ENCODE data around the gene ALK.

ALK gene

DNA sequence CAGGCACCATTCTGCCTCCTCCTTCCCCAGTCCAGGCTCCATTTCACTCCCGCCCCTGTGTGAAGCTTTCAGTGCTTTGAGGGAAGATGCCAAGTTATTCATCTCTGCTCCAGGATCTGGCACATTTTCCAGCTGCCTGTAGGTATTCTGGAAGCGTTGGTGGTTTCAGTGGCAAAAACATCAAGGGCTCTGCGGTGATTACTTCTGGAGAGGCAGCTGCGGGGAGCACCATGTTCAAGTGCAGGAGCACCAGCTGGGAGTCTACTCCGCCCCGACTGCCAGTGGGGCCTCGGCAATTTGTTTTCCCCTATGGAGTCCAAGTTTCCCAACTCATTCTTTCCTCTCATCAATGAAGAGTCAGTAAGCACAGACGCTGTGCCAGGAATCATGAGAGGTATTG is 594.5 kb downstream of the ALK start:
- TF ChIP-seq, protein P1, sequence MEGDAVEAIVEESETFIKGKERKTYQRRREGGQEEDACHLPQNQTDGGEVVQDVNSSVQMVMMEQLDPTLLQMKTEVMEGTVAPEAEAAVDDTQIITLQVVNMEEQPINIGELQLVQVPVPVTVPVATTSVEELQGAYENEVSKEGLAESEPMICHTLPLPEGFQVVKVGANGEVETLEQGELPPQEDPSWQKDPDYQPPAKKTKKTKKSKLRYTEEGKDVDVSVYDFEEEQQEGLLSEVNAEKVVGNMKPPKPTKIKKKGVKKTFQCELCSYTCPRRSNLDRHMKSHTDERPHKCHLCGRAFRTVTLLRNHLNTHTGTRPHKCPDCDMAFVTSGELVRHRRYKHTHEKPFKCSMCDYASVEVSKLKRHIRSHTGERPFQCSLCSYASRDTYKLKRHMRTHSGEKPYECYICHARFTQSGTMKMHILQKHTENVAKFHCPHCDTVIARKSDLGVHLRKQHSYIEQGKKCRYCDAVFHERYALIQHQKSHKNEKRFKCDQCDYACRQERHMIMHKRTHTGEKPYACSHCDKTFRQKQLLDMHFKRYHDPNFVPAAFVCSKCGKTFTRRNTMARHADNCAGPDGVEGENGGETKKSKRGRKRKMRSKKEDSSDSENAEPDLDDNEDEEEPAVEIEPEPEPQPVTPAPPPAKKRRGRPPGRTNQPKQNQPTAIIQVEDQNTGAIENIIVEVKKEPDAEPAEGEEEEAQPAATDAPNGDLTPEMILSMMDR (IDR thresholded peaks at IDR 0.05; ENCODE audit: low read depth, low read length, missing control alignments), result no peak
- no peak overlapping the region for H3K4me3 ChIP-seq (ENCODE audit: low read depth, low read length)
- in situ Hi-C loops (cut with HindIII; ENCODE audit: low sequenced_read_pairs), result no loop called here
- DNase-seq (ENCODE audit: low read depth), result peak; percentile 91

DNA sequence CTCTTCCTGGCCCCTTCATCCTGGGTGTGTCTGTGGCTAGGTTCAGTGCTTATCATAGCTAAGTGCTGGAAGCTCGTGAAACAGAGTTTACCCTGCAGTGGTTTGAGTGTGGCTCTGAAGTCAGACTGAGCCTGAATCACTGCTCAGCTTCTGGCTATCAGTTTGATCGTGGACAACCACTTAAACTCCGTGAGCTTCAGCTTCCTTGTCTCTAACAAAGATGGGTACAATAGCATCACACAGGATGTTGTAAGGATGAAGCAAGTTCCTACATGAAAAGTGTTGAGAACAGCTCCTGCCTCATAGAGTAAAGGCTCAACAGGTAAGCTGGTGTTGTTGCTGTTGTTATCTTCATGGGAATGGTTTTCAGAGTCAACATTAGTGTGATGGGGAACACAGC is 595.8 kb downstream of the ALK start:
- no peak for DNase-seq (ENCODE audit: low read depth)
- TF ChIP-seq, protein P1 (IDR thresholded peaks at IDR 0.05; ENCODE audit: low read depth, low read length, missing control alignments), result no peak
- in situ Hi-C loops (cut with HindIII; ENCODE audit: low sequenced_read_pairs), result no loop called here

DNA sequence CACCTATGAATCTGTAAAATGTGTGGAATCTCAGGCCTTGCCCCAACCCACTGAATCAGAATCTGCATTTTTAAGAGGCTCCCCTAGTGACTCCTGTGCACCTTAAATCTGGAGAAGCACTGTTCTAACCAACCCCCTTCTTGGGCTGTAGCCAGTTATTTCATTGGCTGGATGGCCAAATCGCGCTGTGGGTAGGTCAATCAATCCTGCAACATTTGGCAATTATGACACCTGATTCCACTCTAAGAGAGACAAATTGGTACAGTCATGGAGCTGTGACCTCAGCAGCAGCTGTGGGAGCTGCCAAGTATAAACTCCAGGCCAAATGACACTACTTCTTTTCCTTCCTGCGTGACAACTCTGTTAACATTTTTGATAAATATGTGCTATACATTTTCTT is 597.4 kb downstream of the ALK start:
- no peak for DNase-seq (ENCODE audit: low read depth)
- TF ChIP-seq, protein P1 (IDR thresholded peaks at IDR 0.05; ENCODE audit: low read depth, low read length, missing control alignments), result no peak
- no peak overlapping the region for H3K4me3 ChIP-seq (ENCODE audit: low read depth, low read length)
- in situ Hi-C loops (cut with HindIII; ENCODE audit: low sequenced_read_pairs), result no loop called here

More for the DNA sequence above, 595.8 kb downstream of the ALK start:
- H3K4me3 ChIP-seq (ENCODE audit: low read depth, low read length), result no peak overlapping the region

DNA sequence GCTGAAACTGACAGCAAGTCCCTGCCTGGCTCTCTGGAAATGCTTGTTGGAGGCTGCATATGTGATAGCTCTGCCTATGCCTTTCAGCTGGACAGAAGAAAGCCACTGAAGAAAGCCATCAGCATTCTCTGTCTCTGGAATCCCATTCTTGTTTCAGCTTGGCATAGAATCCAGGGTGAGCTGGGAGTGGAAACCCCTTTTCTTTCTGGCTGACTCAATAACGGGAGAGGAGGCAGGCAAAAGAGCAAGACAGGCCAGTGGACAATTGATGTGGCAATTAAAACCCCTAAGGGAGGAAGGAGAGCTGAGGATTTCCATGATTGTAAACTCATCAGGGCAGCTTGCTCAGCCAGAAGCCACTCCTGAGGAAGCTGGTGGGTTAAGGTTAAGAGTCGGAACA is 598.1 kb downstream of the ALK start:
- TF ChIP-seq, protein P1 (IDR thresholded peaks at IDR 0.05; ENCODE audit: low read depth, low read length, missing control alignments), result no peak
- DNase-seq (ENCODE audit: low read depth), result no peak
- H3K4me3 ChIP-seq (ENCODE audit: low read depth, low read length), result no peak overlapping the region
- in situ Hi-C loops (cut with HindIII; ENCODE audit: low sequenced_read_pairs), result no loop called here

DNA sequence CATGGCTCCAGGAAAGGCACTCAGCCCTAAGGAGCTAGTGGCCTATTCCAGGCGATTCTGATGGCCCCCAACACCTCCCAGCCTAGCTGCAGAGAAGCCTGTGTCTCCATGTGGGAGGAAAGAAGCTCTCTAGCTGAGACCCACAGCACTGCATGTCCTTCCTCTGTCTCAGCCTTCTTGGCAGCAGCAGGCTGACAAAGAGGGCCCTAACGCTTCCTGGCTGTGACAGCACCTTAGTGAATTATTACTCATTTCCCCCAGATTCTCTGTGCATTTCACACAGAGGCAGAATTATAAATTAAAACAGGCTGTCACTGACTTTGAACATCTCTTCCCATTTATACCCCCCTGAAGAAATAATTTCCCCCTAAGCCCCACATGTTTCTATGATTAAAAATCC is 599.4 kb downstream of the ALK start:
- in situ Hi-C loops (cut with HindIII; ENCODE audit: low sequenced_read_pairs), result no loop called here
- TF ChIP-seq, protein P1 (IDR thresholded peaks at IDR 0.05; ENCODE audit: low read depth, low read length, missing control alignments), result no peak
- DNase-seq (ENCODE audit: low read depth), result no peak
- H3K4me3 ChIP-seq (ENCODE audit: low read depth, low read length), result no peak overlapping the region

DNA sequence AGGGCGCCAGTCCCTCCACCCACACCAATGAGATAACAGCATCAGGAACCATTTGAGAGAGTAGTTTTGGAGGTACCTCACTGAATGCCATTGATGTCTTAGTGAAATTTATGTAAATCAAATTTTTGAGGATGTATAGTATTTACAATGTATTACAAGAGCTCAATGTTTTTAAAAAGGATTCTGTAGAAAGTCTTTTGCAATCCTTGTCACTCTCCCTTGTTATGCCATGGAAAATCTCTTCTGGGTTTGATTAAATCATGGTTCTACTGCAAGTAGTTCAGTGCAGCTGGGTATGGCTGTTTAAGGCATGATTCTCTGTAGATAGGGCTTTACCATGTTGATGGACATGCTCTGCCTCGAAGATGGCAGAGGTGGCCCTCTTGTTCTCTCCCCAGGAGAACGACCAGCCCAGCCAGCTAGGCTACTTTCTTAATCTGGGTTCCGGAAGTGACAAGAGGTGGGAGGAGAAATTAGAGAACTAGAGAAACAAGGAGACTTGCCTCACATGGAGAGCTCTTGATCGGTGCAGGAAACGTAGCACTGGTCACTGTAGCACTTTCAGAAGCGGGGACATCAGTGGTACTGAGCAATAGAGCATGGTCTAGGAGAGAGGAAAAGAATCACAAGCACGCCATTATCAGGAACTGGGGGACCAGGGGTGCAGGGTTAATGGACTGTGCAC is 603.4 kb downstream of the ALK start:
- in situ Hi-C loops (cut with HindIII; ENCODE audit: low sequenced_read_pairs), result no loop called here
- TF ChIP-seq, protein P1 (IDR thresholded peaks at IDR 0.05; ENCODE audit: low read depth, low read length, missing control alignments), result no peak
- H3K4me3 ChIP-seq (ENCODE audit: low read depth, low read length), result no peak overlapping the region
- DNase-seq (ENCODE audit: low read depth), result no peak

Measured in astrocyte of the cerebellum (primary cell).